Activated CD8-positive, alpha-beta T cell treated with anti-CD3 and anti-CD28 coated beads for 36 hours (primary cell): ENCODE results near the gene KCNMB2. TPM values are rescaled to one million over a fixed set of nuclear protein-coding genes. Genes with fewer than 3 reads are reported as not detected.

Source experiments
- ATAC-seq: fragments of 200-7000 bp; cut with Tn5 transposase; one replicate; pipeline ENCODE4 v1.10.0; 2021; ENCODE audit warnings: mild to moderate bottlenecking, moderate library complexity
- CTCF ChIA-PET: fragments of 350-600 bp; sonication (Branson Sonifier 250); formaldehyde crosslinking; loops from one replicate; lab custom pipeline; 2021; ENCODE audit warnings: antibody characterized with exemption; lab: Charles Lee
- POLR2A ChIA-PET: fragments of 350-600 bp; sonication (Branson Sonifier 250); formaldehyde crosslinking; loops from one replicate; lab custom pipeline; 2021; ENCODE audit warnings: antibody characterized with exemption; lab: Charles Lee
- DNase-seq: peaks from one replicate; pipeline ENCODE4 v3.0.0-alpha.2; 2020
- H3K27ac Mint-ChIP-seq: one replicate; pipeline ENCODE4 v1.8.0; 2021; ENCODE audit warnings: mild to moderate bottlenecking, mixed read lengths
- H3K27me3 Mint-ChIP-seq: one replicate; pipeline ENCODE4 v1.8.0; 2021; ENCODE audit warnings: mixed read lengths
- H3K36me3 Mint-ChIP-seq: one replicate; pipeline ENCODE4 v1.8.0; 2021; ENCODE audit warnings: low read depth, mixed read lengths
- H3K4me1 Mint-ChIP-seq: one replicate; pipeline ENCODE4 v1.8.0; 2021; ENCODE audit warnings: low read depth, mixed read lengths
- H3K4me3 Mint-ChIP-seq: one replicate; pipeline ENCODE4 v1.8.0; 2021; ENCODE audit warnings: mild to moderate bottlenecking, moderate library complexity, mixed read lengths
- H3K9me3 Mint-ChIP-seq: one replicate; pipeline ENCODE4 v1.8.0; 2021; ENCODE audit warnings: mixed read lengths
- intact Hi-C: fragments of 100-400 bp; cut with micrococcal nuclease; formaldehyde crosslinking; loops from one replicate; pipeline ENCODE4 v1.10.0; 2022
- total RNA-seq, 2 experiments: library from RNA; stranded (reverse); gene quantifications; one replicate each; pipeline ENCODE4 v1.2.3, GENCODE V29; 2021
- TF ChIP-seq, protein P1 (sequence below): fragments of 200-600 bp; IDR thresholded peaks from one replicate; pipeline ENCODE4 v1.8.0; 2022; ENCODE audit warnings: antibody characterized with exemption, mild to moderate bottlenecking

The KCNMB2 gene
- total RNA-seq, 2 experiments from 2014 or later = not detected

- no peaks in the 10 kb centered on the region for H3K4me1 Mint-ChIP-seq
- CTCF ChIA-PET = no interaction called here
- peaks cover 3% of the 10 kb centered on the region for H3K9me3 Mint-ChIP-seq
- H3K36me3 Mint-ChIP-seq = no peaks in the 10 kb centered on the region
- TF ChIP-seq, protein P1, sequence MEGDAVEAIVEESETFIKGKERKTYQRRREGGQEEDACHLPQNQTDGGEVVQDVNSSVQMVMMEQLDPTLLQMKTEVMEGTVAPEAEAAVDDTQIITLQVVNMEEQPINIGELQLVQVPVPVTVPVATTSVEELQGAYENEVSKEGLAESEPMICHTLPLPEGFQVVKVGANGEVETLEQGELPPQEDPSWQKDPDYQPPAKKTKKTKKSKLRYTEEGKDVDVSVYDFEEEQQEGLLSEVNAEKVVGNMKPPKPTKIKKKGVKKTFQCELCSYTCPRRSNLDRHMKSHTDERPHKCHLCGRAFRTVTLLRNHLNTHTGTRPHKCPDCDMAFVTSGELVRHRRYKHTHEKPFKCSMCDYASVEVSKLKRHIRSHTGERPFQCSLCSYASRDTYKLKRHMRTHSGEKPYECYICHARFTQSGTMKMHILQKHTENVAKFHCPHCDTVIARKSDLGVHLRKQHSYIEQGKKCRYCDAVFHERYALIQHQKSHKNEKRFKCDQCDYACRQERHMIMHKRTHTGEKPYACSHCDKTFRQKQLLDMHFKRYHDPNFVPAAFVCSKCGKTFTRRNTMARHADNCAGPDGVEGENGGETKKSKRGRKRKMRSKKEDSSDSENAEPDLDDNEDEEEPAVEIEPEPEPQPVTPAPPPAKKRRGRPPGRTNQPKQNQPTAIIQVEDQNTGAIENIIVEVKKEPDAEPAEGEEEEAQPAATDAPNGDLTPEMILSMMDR = no peak
- DNase-seq (no peak), ATAC-seq (no peak)
- POLR2A ChIA-PET = no interaction called here
- H3K27me3 Mint-ChIP-seq = no peaks in the 10 kb centered on the region
- intact Hi-C loops = no loop called here
- no peak overlapping the region for H3K4me3 Mint-ChIP-seq
- no peak overlapping the region for H3K27ac Mint-ChIP-seq
Measured at GRCh38 chr3:178778589-178778988, 242.4 kb downstream of the KCNMB2 start.

- TF ChIP-seq, protein P1 = no peak
- no peaks in the 10 kb centered on the region for H3K4me1 Mint-ChIP-seq
Measured at GRCh38 chr3:178785961-178786360, 249.7 kb downstream of the KCNMB2 start.

DNA sequence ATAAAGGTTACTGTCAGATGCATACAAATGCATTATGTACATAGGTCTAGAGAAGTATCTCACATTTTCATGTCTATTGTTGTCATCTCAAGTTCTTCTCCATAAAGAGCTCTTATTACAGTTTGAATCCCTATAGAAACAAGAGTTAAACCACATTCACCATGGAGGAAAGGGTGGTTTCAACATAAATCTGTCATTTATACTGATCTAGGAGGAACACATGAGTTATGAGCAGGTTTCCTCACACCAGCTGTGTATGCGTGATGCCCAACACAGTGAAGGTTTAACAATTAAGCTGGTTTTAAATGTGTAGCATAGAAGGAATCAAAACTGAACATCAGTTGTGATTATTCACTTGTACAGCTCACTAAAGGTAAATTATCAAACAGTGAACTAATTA lies 251.7 kb downstream of the KCNMB2 start:
- no peaks in the 10 kb centered on the region for H3K27me3 Mint-ChIP-seq
- TF ChIP-seq, protein P1 = no peak

More at GRCh38 chr3:178785961-178786360, 249.7 kb downstream of the KCNMB2 start:
- Mint-ChIP-seq H3K27ac (no peak overlapping the region), H3K4me3 (no peak overlapping the region), H3K36me3 (no peaks in the 10 kb centered on the region), H3K27me3 (no peaks in the 10 kb centered on the region), H3K9me3 (peaks cover 6% of the 10 kb centered on the region)
- CTCF ChIA-PET = no interaction called here
- ATAC-seq (no peak), DNase-seq (no peak)
- POLR2A ChIA-PET = no interaction called here
- intact Hi-C loops = no loop called here

DNA sequence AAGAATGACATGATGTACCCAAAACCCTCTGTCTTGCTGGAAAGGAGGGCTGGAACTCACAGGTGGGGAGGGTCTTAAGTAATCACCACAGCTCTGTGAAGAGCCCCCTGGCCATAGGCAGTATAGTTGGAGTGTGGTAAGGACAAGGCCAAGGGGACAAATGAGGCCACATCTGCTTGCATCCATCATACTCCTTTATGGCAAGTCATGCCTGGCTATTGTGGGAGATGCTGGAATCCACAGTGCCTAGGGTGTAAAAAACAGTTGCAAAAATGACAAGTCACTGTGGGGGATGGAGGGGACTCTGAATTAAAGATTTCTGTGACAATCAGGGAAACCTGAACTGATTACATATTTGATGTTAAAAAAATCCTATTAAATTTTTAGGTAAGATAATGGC lies 258.5 kb downstream of the KCNMB2 start:
- ATAC-seq (no peak), DNase-seq (no peak)
- H3K27ac Mint-ChIP-seq = no peak overlapping the region
- H3K27me3 Mint-ChIP-seq = no peaks in the 10 kb centered on the region
- ChIA-PET CTCF (no interaction called here), POLR2A (no interaction called here)
- TF ChIP-seq, protein P1 = no peak
- H3K36me3 Mint-ChIP-seq = peaks cover 1% of the 10 kb centered on the region
- no peaks in the 10 kb centered on the region for H3K4me1 Mint-ChIP-seq
- peaks cover 15% of the 10 kb centered on the region for H3K9me3 Mint-ChIP-seq
- intact Hi-C loops = no loop called here
- H3K4me3 Mint-ChIP-seq = no peak overlapping the region

More for the DNA sequence above, 251.7 kb downstream of the KCNMB2 start:
- H3K4me1 Mint-ChIP-seq = no peaks in the 10 kb centered on the region
- H3K4me3 Mint-ChIP-seq = no peak overlapping the region
- ChIA-PET CTCF (no interaction called here), POLR2A (no interaction called here)
- peaks cover 13% of the 10 kb centered on the region for H3K9me3 Mint-ChIP-seq
- ATAC-seq (no peak), DNase-seq (no peak)
- no peak overlapping the region for H3K27ac Mint-ChIP-seq
- peaks cover 1% of the 10 kb centered on the region for H3K36me3 Mint-ChIP-seq
- intact Hi-C loops = no loop called here

DNA sequence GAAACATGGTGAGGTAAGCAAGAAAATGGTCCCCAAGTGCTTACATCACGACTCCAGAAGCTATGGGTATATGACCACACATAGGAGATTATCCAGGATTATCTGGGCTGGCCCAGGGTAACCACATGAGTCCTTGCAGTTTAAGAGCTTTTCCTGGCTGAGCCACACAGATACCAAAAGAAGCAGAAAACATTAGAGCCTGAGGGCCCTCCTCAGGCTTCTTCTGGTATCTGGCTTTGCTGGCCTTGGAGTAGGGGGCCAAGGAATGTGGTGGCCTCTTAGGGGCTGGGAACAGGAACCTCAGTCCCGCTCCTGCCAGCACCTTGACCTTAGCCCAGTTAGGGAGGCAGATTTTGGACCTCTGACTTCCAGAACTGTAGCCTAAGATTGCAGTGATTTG lies 259.1 kb downstream of the KCNMB2 start:
- Mint-ChIP-seq H3K36me3 (peaks cover 1% of the 10 kb centered on the region), H3K27me3 (no peaks in the 10 kb centered on the region), H3K4me1 (no peaks in the 10 kb centered on the region), H3K9me3 (peaks cover 15% of the 10 kb centered on the region), H3K4me3 (no peak overlapping the region), H3K27ac (no peak overlapping the region)
- CTCF ChIA-PET = no interaction called here
- intact Hi-C loops = no loop called here
- ATAC-seq = no peak
- POLR2A ChIA-PET = no interaction called here
- DNase-seq = no peak
- TF ChIP-seq, protein P1 = no peak
